H1 (cell line): ENCODE data around the gene IDI1. TPM values are rescaled to one million over a fixed set of nuclear protein-coding genes. Genes with fewer than 3 reads are reported as not detected.

ENCODE experiments used
- CTCF ChIA-PET: fragments of 300-600 bp; sonication (Branson Sonifier 250); formaldehyde crosslinking; loops from one replicate; lab custom pipeline; 2021; ENCODE audit not compliant: partially characterized antibody; lab: Charles Lee
- POLR2A ChIA-PET: fragments of 300-600 bp; sonication (Branson Sonifier 250); formaldehyde crosslinking; loops from one replicate; lab custom pipeline; 2021; ENCODE audit warnings: inconsistent platforms; ENCODE audit not compliant: partially characterized antibody; lab: Charles Lee
- DNase-seq, 2 experiments: peaks; one replicate each; pipeline versions ENCODE4 v3.0.0 to v3.0.0-alpha.2; 2010 to 2022; ENCODE audit warnings: low spot score in 2 of 2, low read depth in 1 of 2, mixed read lengths in 1 of 2
- FAIRE-seq: peaks from 2 replicates; lab custom pipeline; 2011; peaks lifted over from hg19 to GRCh38; lab: Jason Lieb, UNC
- H2AFZ ChIP-seq: 2 replicates; pipeline ENCODE4 v1.8.1; 2012; ENCODE audit warnings: low read length, inconsistent platforms
- H2AK5ac ChIP-seq: 2 replicates; pipeline ENCODE4 v1.6.1; 2013; ENCODE audit warnings: low read depth, low read length
- H2BK120ac ChIP-seq: replicated peaks from 2 replicates; pipeline ENCODE3; 2013; ENCODE audit warnings: low read depth, low read length, inconsistent platforms
- H2BK12ac ChIP-seq: 2 replicates; pipeline ENCODE4 v1.6.1; 2013; ENCODE audit warnings: low read depth, low read length
- H2BK15ac ChIP-seq: 2 replicates; pipeline ENCODE4 v1.6.1; 2013; ENCODE audit warnings: low read length
- H2BK20ac ChIP-seq: 2 replicates; pipeline ENCODE4 v1.6.1; 2013; ENCODE audit warnings: low read length
- H2BK5ac ChIP-seq: 2 replicates; pipeline ENCODE4 v1.6.1; 2013; ENCODE audit warnings: low read depth, low read length
- H3K14ac ChIP-seq: 2 replicates; pipeline ENCODE4 v1.6.1; 2013; ENCODE audit warnings: inconsistent platforms; ENCODE audit not compliant: insufficient read length
- H3K18ac ChIP-seq: 2 replicates; pipeline ENCODE4 v1.6.1; 2013; ENCODE audit warnings: low read length; ENCODE audit errors: extremely low read depth
- H3K23ac ChIP-seq: 2 replicates; pipeline ENCODE4 v1.6.1; 2013; ENCODE audit warnings: inconsistent platforms; ENCODE audit not compliant: insufficient read length
- H3K23me2 ChIP-seq: 2 replicates; pipeline ENCODE4 v1.6.1; 2013; ENCODE audit warnings: low read depth, low read length
- H3K27ac ChIP-seq: 2 replicates; pipeline ENCODE4 v1.6.1; 2011; ENCODE audit warnings: low read depth, low read length, inconsistent platforms
- H3K27me3 ChIP-seq, 4 experiments: replicated peaks in 1 of 4; 1 replicate in 1 of 4; 2 replicates in 3 of 4; pipeline versions ENCODE4 v1.6.1 to v1.8.1; 2011 to 2013; ENCODE audit warnings: low read length in 3 of 4, mild to moderate bottlenecking in 3 of 4, inconsistent platforms in 2 of 4, mixed read lengths in 2 of 4, moderate library complexity in 1 of 4; ENCODE audit not compliant: control insufficient read depth in 3 of 4, insufficient read depth in 3 of 4; ENCODE audit errors: extremely low read depth in 1 of 4
- H3K36me3 ChIP-seq, 4 experiments: 2 replicates each; pipeline versions ENCODE4 v1.6.1 to v1.8.1; 2011 to 2013; ENCODE audit warnings: mild to moderate bottlenecking in 4 of 4, low read length in 3 of 4, moderate library complexity in 2 of 4, control low read depth in 1 of 4, inconsistent platforms in 1 of 4; ENCODE audit not compliant: insufficient read depth in 4 of 4, control insufficient read depth in 2 of 4
- H3K4ac ChIP-seq: replicated peaks from 2 replicates; pipeline ENCODE3; 2013; ENCODE audit warnings: low read length, low read depth, mixed read lengths, inconsistent platforms; ENCODE audit not compliant: insufficient read length
- H3K4me1 ChIP-seq, 4 experiments: replicated peaks in 1 of 4; 1 replicate in 1 of 4; 2 replicates in 3 of 4; pipeline versions ENCODE4 v1.6.1 to v1.8.1; 2011 to 2013; ENCODE audit warnings: low read length in 3 of 4, inconsistent platforms in 2 of 4, mixed read lengths in 1 of 4; ENCODE audit not compliant: insufficient read depth in 4 of 4, control insufficient read depth in 3 of 4
- H3K4me2 ChIP-seq, 2 experiments: 2 replicates each; pipeline versions ENCODE4 v1.6.1 to v1.8.1; 2011 to 2013; ENCODE audit warnings: low read depth in 2 of 2, low read length in 2 of 2, control low read depth in 1 of 2, inconsistent platforms in 1 of 2, mild to moderate bottlenecking in 1 of 2; ENCODE audit not compliant: insufficient read depth in 1 of 2
- H3K4me3 ChIP-seq, 4 experiments: fragments of 200-600, 300-600 bp in 1 of 4; sonication (generic), shearing (Covaris generic), sonication (Bioruptor Twin) in 1 of 4; 2 replicates each; pipeline versions ENCODE4 v1.5.1 to v1.8.1; 2011 to 2016; ENCODE audit warnings: low read length in 4 of 4, low read depth in 3 of 4, control low read depth in 2 of 4, inconsistent platforms in 2 of 4, mild to moderate bottlenecking in 2 of 4, mixed read lengths in 1 of 4, moderate library complexity in 1 of 4; ENCODE audit not compliant: insufficient read depth in 2 of 4; ENCODE audit errors: extremely low read depth in 1 of 4
- H3K56ac ChIP-seq: replicated peaks from 2 replicates; pipeline ENCODE3; 2013; ENCODE audit warnings: low read depth, mild to moderate bottlenecking, mixed read lengths, low read length, inconsistent platforms; ENCODE audit not compliant: insufficient read length
- H3K79me1 ChIP-seq: 2 replicates; pipeline ENCODE4 v1.6.1; 2013; ENCODE audit warnings: low read depth, low read length, control low read depth
- H3K79me2 ChIP-seq, 2 experiments: 2 replicates each; pipeline versions ENCODE4 v1.6.1 to v1.8.1; 2012 to 2013; ENCODE audit warnings: low read length in 2 of 2, mild to moderate bottlenecking in 2 of 2, inconsistent platforms in 1 of 2; ENCODE audit not compliant: insufficient read depth in 2 of 2, control insufficient read depth in 1 of 2
- H3K9ac ChIP-seq, 4 experiments: replicated peaks in 1 of 4; 1 replicate in 1 of 4; 2 replicates in 3 of 4; pipeline versions ENCODE4 v1.6.1 to v1.8.1; 2011 to 2013; ENCODE audit warnings: low read depth in 3 of 4, low read length in 3 of 4, control low read depth in 2 of 4, mild to moderate bottlenecking in 2 of 4, moderate library complexity in 2 of 4, inconsistent platforms in 1 of 4; ENCODE audit errors: extremely low read depth in 1 of 4
- H3K9me3 ChIP-seq, 2 experiments: 2 replicates each; pipeline versions ENCODE4 v1.6.1 to v1.8.1; 2012 to 2013; ENCODE audit warnings: mild to moderate bottlenecking in 2 of 2, moderate library complexity in 2 of 2, control low read depth in 1 of 2, inconsistent platforms in 1 of 2, low read depth in 1 of 2, low read length in 1 of 2, mixed read lengths in 1 of 2; ENCODE audit not compliant: insufficient read depth in 2 of 2
- H4K20me1 ChIP-seq, 2 experiments: replicated peaks in 1 of 2; 2 replicates each; pipeline versions ENCODE3 to v1.8.1; 2011 to 2013; ENCODE audit warnings: inconsistent platforms in 2 of 2, low read length in 2 of 2, mild to moderate bottlenecking in 1 of 2; ENCODE audit not compliant: insufficient read depth in 2 of 2, control insufficient read depth in 1 of 2
- H4K5ac ChIP-seq: 2 replicates; pipeline ENCODE4 v1.6.1; 2013; ENCODE audit warnings: low read length, low read depth, mixed read lengths, inconsistent platforms; ENCODE audit not compliant: insufficient read length
- H4K8ac ChIP-seq: 2 replicates; pipeline ENCODE4 v1.8.0; 2013; ENCODE audit warnings: mild to moderate bottlenecking, moderate library complexity, low read length, inconsistent platforms; ENCODE audit not compliant: insufficient read depth; ENCODE audit errors: extremely low read depth
- H4K91ac ChIP-seq: replicated peaks from 2 replicates; pipeline ENCODE3; 2013; ENCODE audit warnings: low read length, mixed read lengths, inconsistent platforms; ENCODE audit not compliant: insufficient read length
- BACH1 ChIP-seq: IDR thresholded peaks from 2 replicates; pipeline ENCODE4 v1.6.1; 2012; ENCODE audit warnings: low read length, improper control_type of control experiment
- CEBPB ChIP-seq: IDR thresholded peaks from 2 replicates; pipeline ENCODE4 v1.6.1; 2012; ENCODE audit warnings: low read depth, low read length
- PHF8 ChIP-seq: fragments of 200-600 bp; sonication (generic); conservative IDR thresholded peaks from 2 replicates; pipeline ENCODE4 v1.7.1; 2012; ENCODE audit warnings: low read depth, mild to moderate bottlenecking, inconsistent platforms, low read length, moderate library complexity
- SIN3A ChIP-seq, 2 experiments: IDR thresholded peaks in 1 of 2; conservative IDR thresholded peaks in 1 of 2; 2 replicates each; pipeline ENCODE4 v1.6.1; 2011 to 2012; ENCODE audit warnings: low read length in 2 of 2, improper control_type of control experiment in 1 of 2, low read depth in 1 of 2, mild to moderate bottlenecking in 1 of 2
- WGBS, 2 experiments: shearing (Covaris generic) in 1 of 2; methylation state at CpG; one replicate each; pipeline versions ENCODE4 v1.1.6 to v1.1.7; 2013 to 2015; ENCODE audit warnings: low lambda C conversion rate in 2 of 2, mixed read lengths in 2 of 2, inconsistent platforms in 1 of 2, low coverage in 1 of 2, missing lambda C conversion rate in 1 of 2; ENCODE audit not compliant: insufficient replicate concordance in 2 of 2, insufficient coverage in 1 of 2, insufficient read length in 1 of 2; ENCODE audit errors: extremely low coverage in 1 of 2, missing lambda C conversion rate in 1 of 2; 5-methylcytosine and 5-hydroxymethylcytosine counted together
- polyA plus RNA-seq, 7 experiments: library from polyadenylated mRNA; depleted of rRNA in 3 of 7; stranded (reverse) in 5 of 7; unstranded in 2 of 7; fragments of >200 nt in 5 of 7; fragments of 200-250 nt in 2 of 7; gene quantifications; 1 replicate in 5 of 7; 2 replicates in 1 of 7; 4 replicates in 1 of 7; pipeline versions ENCODE4 v1.2.1 to v1.2.3, GENCODE V29; 2011 to 2013; ENCODE audit warnings: missing spikeins in 2 of 7, mixed read lengths in 2 of 7
- total RNA-seq: library from RNA; stranded (reverse); fragmentation: NEBNext Ultra II Directional; extraction: Animal tissue kit (Norgen Biotek cat#: 25700); gene quantifications from 2 replicates; pipeline ENCODE4 v1.2.1, GENCODE V29; 2021

Gene IDI1
- total and polyA plus RNA-seq, 2 of the 8 experiments (the other 6 are each of a cell fraction or from before 2014, with no cell fraction given): 35.3 to 56.6 TPM

GRCh38 chr10:1045415-1045814, 3.5 kb downstream of the IDI1 start:
- H3K9ac ChIP-seq: no peak overlapping the region
- no peaks in the 10 kb centered on the region; the same call in 1 of the 2 replicates for H3K23me2 ChIP-seq
- no peak overlapping the region for H2BK120ac ChIP-seq
- H3K4me1 ChIP-seq: peaks cover 0 to 5% (median 2%) of the 10 kb centered on the region in 4 experiments; a peak in 3 of 7 replicates
- no peak overlapping the region for H4K5ac ChIP-seq
- no peak overlapping the region for H3K14ac ChIP-seq
- H2BK15ac ChIP-seq: no peak overlapping the region
- DNase-seq: no peak
- H2AK5ac ChIP-seq: no peak overlapping the region
- no peak overlapping the region for H4K8ac ChIP-seq
- ChIA-PET CTCF (interaction anchor here (0.7 to 1.0 kb wide), 3 partner anchors 20 to 60 kb away, joined by 3 to 4 read pairs (median 3); partner anchors contain the start of gene IDI2), POLR2A (interaction anchor here (0.9 to 1.6 kb wide), 6 partner anchors 9 to 26 kb away, joined by 3 to 4 read pairs (median 4); partner anchors contain the start of gene WDR37)
- no peak overlapping the region for H4K91ac ChIP-seq
- H3K27ac ChIP-seq: no peak overlapping the region
- no peak overlapping the region for H3K18ac ChIP-seq
- H3K36me3 ChIP-seq: peaks cover 3 to 44% (median 26%) of the 10 kb centered on the region in 4 experiments; a peak in 7 of 8 replicates
- 77% methylated on average over 6 of the region's 6 CpGs; no CpG with 5 or more reads in 1 of the 2 experiments for WGBS, 2 experiments
- no peaks in the 10 kb centered on the region for H3K27me3 ChIP-seq
- 0 out of 8 replicates have a peak overlapping the region, but pooled peaks of 1 of the 4 experiments have one; percentile 18 for H3K4me3 ChIP-seq
- H2BK5ac ChIP-seq: no peak overlapping the region
- H3K79me2 ChIP-seq: peaks cover 21 to 55% of the 10 kb centered on the region in 2 experiments
- no peaks in the 10 kb centered on the region for H3K9me3 ChIP-seq
- no peak overlapping the region for H2BK20ac ChIP-seq
- no peak overlapping the region for H3K4ac ChIP-seq
- H3K79me1 ChIP-seq: peaks cover 10% of the 10 kb centered on the region; the same call in 1 of the 2 replicates
- H3K23ac ChIP-seq: no peak overlapping the region
- no peak overlapping the region for H2BK12ac ChIP-seq
- no peak overlapping the region for H2AFZ ChIP-seq
- H3K56ac ChIP-seq: no peak overlapping the region
- FAIRE-seq: no peak
- peaks cover 3 to 26% of the 10 kb centered on the region in 2 experiments for H4K20me1 ChIP-seq
- H3K4me2 ChIP-seq: peak overlapping the region in 1 of 2 experiments; percentile 10; a peak in 1 of 4 replicates
- no peak for TF ChIP-seq PHF8
- TF ChIP-seq CEBPB: no peak
- TF ChIP-seq SIN3A (conservative IDR thresholded peaks at IDR 0.05 in 1 of 2, IDR thresholded peaks at IDR 0.05 in 1 of 2; ENCODE audit: low read depth in 1 of 2, low read length in 2 of 2): no peak
- TF ChIP-seq BACH1: no peak
